Naive B cell (primary cell): Measurements from ENCODE around the gene DLL4. TPM values are rescaled to one million over a fixed set of nuclear protein-coding genes. Genes with fewer than 3 reads are reported as not detected.

Source experiments
- polyA plus RNA-seq, 6 donors: library from polyadenylated mRNA; unstranded; fragments of 300-500 nt; fragmentation: Illumina TruSeq; gene quantifications; one replicate each; pipeline ENCODE4 v1.2.3, GENCODE V29; 2021; ENCODE audit warnings: low read depth in 6 of 6

Gene DLL4
- polyA plus RNA-seq, 6 donors from 2014 or later = not detected

Other genes starting within 250 kb of the DLL4 start
- 1 to 10 TPM in 2 of 6 donors, under 1 TPM in 3, not detected in 1; 0.28 to 1.8 (median 0.85) TPM for gene RAD51, start 234.2 kb upstream of the DLL4 start, polyA plus RNA-seq
- 10 to 100 TPM; 10.7 to 17.2 (median 12.1) TPM for gene RMDN3, start 174.1 kb upstream of the DLL4 start, polyA plus RNA-seq
- gene GCHFR, start 165.3 kb upstream of the DLL4 start, polyA plus RNA-seq = 10 to 100 TPM; 22.8 to 40.4 (median 27.6) TPM
- 1 to 10 TPM in 1 of 6 donors, under 1 TPM in 3, not detected in 2; 0.20 to 1.1 (median 0.49) TPM for gene C15orf62, start 159.4 kb upstream of the DLL4 start, polyA plus RNA-seq
- gene ZFYVE19, start 122.3 kb upstream of the DLL4 start, polyA plus RNA-seq = 10 to 100 TPM in 5 of 6 donors, 1 to 10 TPM in 1; 9.5 to 27.7 (median 12.9) TPM
- gene DNAJC17, start 121.9 kb upstream of the DLL4 start, polyA plus RNA-seq = 10 to 100 TPM; 13.7 to 45.8 (median 28.7) TPM
- gene PPP1R14D, start 100.6 kb upstream of the DLL4 start, polyA plus RNA-seq = not detected
- 1 to 10 TPM; 3.8 to 7.0 (median 5.4) TPM for gene SPINT1, start 85.3 kb upstream of the DLL4 start, polyA plus RNA-seq
- gene RHOV, start 55.1 kb upstream of the DLL4 start, polyA plus RNA-seq = not detected
- gene VPS18, start 34.9 kb upstream of the DLL4 start, polyA plus RNA-seq = 10 to 100 TPM; 21.2 to 33.6 (median 23.5) TPM
- under 1 TPM in 2 of 6 donors, not detected in 4; 0.22 to 0.73 TPM for gene CHAC1, start 24.1 kb downstream of the DLL4 start, polyA plus RNA-seq
- gene INO80, start 186.9 kb downstream of the DLL4 start, polyA plus RNA-seq = 10 to 100 TPM in 1 of 6 donors, 1 to 10 TPM in 5; 3.4 to 17.1 (median 7.5) TPM